Thoracic aorta (tissue), 2 donors: ENCODE data around the gene RASSF3. TPM values are rescaled to one million over a fixed set of nuclear protein-coding genes. Genes with fewer than 3 reads are reported as not detected.

ENCODE experiments used
- ATAC-seq: fragments of 150-250 bp; one replicate; pipeline ENCODE4 v1.8.0; 2017; ENCODE audit warnings: low read depth; ENCODE audit not compliant: insufficient number of reproducible peaks, low FRiP score
- DNase-seq: peaks from one replicate; pipeline ENCODE4 v3.0.0-alpha.2; 2020; ENCODE audit warnings: low spot score
- H3K27ac ChIP-seq, 2 donors: fragments of 200-600 bp; sonication (generic); 1 replicate in 1 of 2; 2 replicates in 1 of 2; pipeline ENCODE4 v1.5.1; 2016; ENCODE audit warnings: mild to moderate bottlenecking in 2 of 2, moderate library complexity in 2 of 2
- H3K27me3 ChIP-seq: fragments of 200-600 bp; sonication (generic); replicated peaks from 2 replicates; pipeline ENCODE4 v1.6.0; 2016; ENCODE audit warnings: mild to moderate bottlenecking; ENCODE audit not compliant: insufficient read depth
- H3K36me3 ChIP-seq: fragments of 200-600 bp; sonication (generic); one replicate; pipeline ENCODE4 v1.5.1; 2016
- H3K4me1 ChIP-seq, 2 donors: fragments of 200-600 bp; sonication (generic); 1 replicate in 1 of 2; 2 replicates in 1 of 2; pipeline versions ENCODE4 v1.5.1 to v1.6.0; 2016; ENCODE audit warnings: low read depth in 2 of 2, mild to moderate bottlenecking in 1 of 2; ENCODE audit not compliant: control insufficient read depth in 1 of 2
- H3K4me3 ChIP-seq: fragments of 200-600 bp; sonication (generic); 2 replicates; pipeline ENCODE4 v1.5.1; 2016; ENCODE audit warnings: mild to moderate bottlenecking
- H3K9me3 ChIP-seq: fragments of 200-600 bp; sonication (generic); 2 replicates; pipeline ENCODE4 v1.5.1; 2016
- CTCF ChIP-seq: fragments of 200-600 bp; sonication (generic); IDR thresholded peaks from one replicate; pipeline ENCODE4 v1.5.1; 2019; ENCODE audit warnings: antibody characterized with exemption
- total RNA-seq, 2 donors: library from RNA; depleted of rRNA; stranded (reverse); fragments of >200 nt; gene quantifications; one replicate each; pipeline versions ENCODE4 v1.1.0 to v1.2.3, GENCODE V29; 2016

RASSF3 gene
- total RNA-seq, 2 donors from 2014 or later, result 126 to 149 TPM

GRCh38 chr12:64683816-64684543, 73.7 kb downstream of the RASSF3 start:
- no peaks in the 10 kb centered on the region for H3K27me3 ChIP-seq
- no peak overlapping the region for H3K4me3 ChIP-seq
- TF ChIP-seq CTCF, result no peak
- peaks cover 40 to 75% of the 10 kb centered on the region in 2 donors for H3K4me1 ChIP-seq
- H3K27ac ChIP-seq, result peak overlapping the region; percentile 3 to 92
- peaks cover 19% of the 10 kb centered on the region for H3K36me3 ChIP-seq
- DNase-seq, result no peak
- no peaks in the 10 kb centered on the region for H3K9me3 ChIP-seq
- ATAC-seq, result no peak

- ATAC-seq, result no peak
These were observed 74.8 kb downstream of the RASSF3 start for GRCh38 chr12:64685050-64685449.

GRCh38 chr12:64685605-64686004, 75.3 kb downstream of the RASSF3 start:
- Histone ChIP-seq H3K36me3 (peaks cover 19% of the 10 kb centered on the region), H3K27ac (peak overlapping the region; percentile 0 to 43), H3K4me3 (no peak overlapping the region), H3K9me3 (no peaks in the 10 kb centered on the region), H3K27me3 (no peaks in the 10 kb centered on the region), H3K4me1 (peaks cover 28 to 65% of the 10 kb centered on the region in 2 donors)
- DNase-seq (no peak), ATAC-seq (no peak)
- no peak for TF ChIP-seq CTCF

More at GRCh38 chr12:64685050-64685449, 74.8 kb downstream of the RASSF3 start:
- Histone ChIP-seq H3K4me1 (peaks cover 34 to 71% of the 10 kb centered on the region in 2 donors), H3K36me3 (peaks cover 19% of the 10 kb centered on the region), H3K27me3 (no peaks in the 10 kb centered on the region), H3K27ac (peak overlapping the region; percentile 0 to 92), H3K9me3 (no peaks in the 10 kb centered on the region), H3K4me3 (no peak overlapping the region)
- no peak for DNase-seq
- TF ChIP-seq CTCF, result no peak

- Histone ChIP-seq H3K27ac (peak overlapping the region; percentile 17 to 49), H3K27me3 (no peaks in the 10 kb centered on the region), H3K36me3 (peaks cover 19% of the 10 kb centered on the region), H3K4me1 (peaks cover 22 to 60% of the 10 kb centered on the region in 2 donors), H3K9me3 (no peaks in the 10 kb centered on the region), H3K4me3 (no peak overlapping the region)
- ATAC-seq, result no peak
- TF ChIP-seq CTCF, result no peak
- no peak for DNase-seq
These were observed 77.5 kb downstream of the RASSF3 start for GRCh38 chr12:64687816-64688215.

GRCh38 chr12:64688219-64688618, 77.9 kb downstream of the RASSF3 start:
- no peak overlapping the region for H3K4me3 ChIP-seq
- no peak for TF ChIP-seq CTCF
- no peak for ATAC-seq
- DNase-seq, result no peak
- H3K27me3 ChIP-seq, result no peaks in the 10 kb centered on the region
- H3K27ac ChIP-seq, result peak overlapping the region; percentile 17 to 49
- H3K36me3 ChIP-seq, result peaks cover 19% of the 10 kb centered on the region
- peaks cover 18 to 56% of the 10 kb centered on the region in 2 donors for H3K4me1 ChIP-seq
- H3K9me3 ChIP-seq, result no peaks in the 10 kb centered on the region
